HL-60 (cell line): ENCODE data around the gene A4GALT.

Experiments
- POLR2AphosphoS5 ChIP-seq: IDR thresholded peaks from 2 replicates; pipeline ENCODE4 v1.6.1; 2012; ENCODE audit warnings: low read depth
- TF ChIP-seq, protein P1 (sequence below): IDR thresholded peaks from one replicate; pipeline ENCODE4 v1.5.1; 2011; ENCODE audit warnings: low read length, control low read depth, inconsistent platforms; ENCODE audit not compliant: insufficient read depth
- TF ChIP-seq, protein P2 (sequence below): IDR thresholded peaks from 2 replicates; pipeline ENCODE4 v1.6.1; 2012; ENCODE audit warnings: low read depth; ENCODE audit not compliant: insufficient replicate concordance

DNA sequence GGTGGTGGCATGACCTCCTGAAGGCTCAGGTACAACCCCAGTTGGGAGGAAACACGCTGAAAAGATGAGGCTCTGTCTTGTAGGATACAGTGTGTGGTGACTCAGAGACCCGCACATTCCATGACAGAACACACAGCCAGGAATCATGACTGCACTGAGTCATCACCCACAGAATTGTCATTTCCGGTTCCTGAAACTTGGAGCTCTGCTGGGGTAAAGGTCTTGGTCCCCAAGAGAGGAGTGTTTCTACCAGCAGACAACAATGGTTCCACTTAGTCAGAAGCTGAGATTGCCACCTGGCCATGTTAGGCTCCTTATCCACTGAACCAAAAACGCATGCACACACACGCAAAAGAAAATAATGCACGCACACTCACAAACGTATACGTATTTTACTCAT, 40.0 kb downstream of the A4GALT start:
- TF ChIP-seq, protein P1, sequence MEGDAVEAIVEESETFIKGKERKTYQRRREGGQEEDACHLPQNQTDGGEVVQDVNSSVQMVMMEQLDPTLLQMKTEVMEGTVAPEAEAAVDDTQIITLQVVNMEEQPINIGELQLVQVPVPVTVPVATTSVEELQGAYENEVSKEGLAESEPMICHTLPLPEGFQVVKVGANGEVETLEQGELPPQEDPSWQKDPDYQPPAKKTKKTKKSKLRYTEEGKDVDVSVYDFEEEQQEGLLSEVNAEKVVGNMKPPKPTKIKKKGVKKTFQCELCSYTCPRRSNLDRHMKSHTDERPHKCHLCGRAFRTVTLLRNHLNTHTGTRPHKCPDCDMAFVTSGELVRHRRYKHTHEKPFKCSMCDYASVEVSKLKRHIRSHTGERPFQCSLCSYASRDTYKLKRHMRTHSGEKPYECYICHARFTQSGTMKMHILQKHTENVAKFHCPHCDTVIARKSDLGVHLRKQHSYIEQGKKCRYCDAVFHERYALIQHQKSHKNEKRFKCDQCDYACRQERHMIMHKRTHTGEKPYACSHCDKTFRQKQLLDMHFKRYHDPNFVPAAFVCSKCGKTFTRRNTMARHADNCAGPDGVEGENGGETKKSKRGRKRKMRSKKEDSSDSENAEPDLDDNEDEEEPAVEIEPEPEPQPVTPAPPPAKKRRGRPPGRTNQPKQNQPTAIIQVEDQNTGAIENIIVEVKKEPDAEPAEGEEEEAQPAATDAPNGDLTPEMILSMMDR = no peak
- TF ChIP-seq POLR2AphosphoS5 = no peak
- TF ChIP-seq, protein P2, sequence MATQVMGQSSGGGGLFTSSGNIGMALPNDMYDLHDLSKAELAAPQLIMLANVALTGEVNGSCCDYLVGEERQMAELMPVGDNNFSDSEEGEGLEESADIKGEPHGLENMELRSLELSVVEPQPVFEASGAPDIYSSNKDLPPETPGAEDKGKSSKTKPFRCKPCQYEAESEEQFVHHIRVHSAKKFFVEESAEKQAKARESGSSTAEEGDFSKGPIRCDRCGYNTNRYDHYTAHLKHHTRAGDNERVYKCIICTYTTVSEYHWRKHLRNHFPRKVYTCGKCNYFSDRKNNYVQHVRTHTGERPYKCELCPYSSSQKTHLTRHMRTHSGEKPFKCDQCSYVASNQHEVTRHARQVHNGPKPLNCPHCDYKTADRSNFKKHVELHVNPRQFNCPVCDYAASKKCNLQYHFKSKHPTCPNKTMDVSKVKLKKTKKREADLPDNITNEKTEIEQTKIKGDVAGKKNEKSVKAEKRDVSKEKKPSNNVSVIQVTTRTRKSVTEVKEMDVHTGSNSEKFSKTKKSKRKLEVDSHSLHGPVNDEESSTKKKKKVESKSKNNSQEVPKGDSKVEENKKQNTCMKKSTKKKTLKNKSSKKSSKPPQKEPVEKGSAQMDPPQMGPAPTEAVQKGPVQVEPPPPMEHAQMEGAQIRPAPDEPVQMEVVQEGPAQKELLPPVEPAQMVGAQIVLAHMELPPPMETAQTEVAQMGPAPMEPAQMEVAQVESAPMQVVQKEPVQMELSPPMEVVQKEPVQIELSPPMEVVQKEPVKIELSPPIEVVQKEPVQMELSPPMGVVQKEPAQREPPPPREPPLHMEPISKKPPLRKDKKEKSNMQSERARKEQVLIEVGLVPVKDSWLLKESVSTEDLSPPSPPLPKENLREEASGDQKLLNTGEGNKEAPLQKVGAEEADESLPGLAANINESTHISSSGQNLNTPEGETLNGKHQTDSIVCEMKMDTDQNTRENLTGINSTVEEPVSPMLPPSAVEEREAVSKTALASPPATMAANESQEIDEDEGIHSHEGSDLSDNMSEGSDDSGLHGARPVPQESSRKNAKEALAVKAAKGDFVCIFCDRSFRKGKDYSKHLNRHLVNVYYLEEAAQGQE = no peak
